HepG2 (cell line): ENCODE measurements around the gene DOHH. TPM values are rescaled to one million over a fixed set of nuclear protein-coding genes. Genes with fewer than 3 reads are reported as not detected.

ENCODE experiments used
- ATAC-seq: fragments of 200-7000 bp; cut with Tn5 transposase; 3 replicates; pipeline ENCODE4 v1.9.1; 2020; ENCODE audit warnings: mild to moderate bottlenecking, moderate library complexity
- BruUV-seq: library from RNA; stranded (reverse); fragments of 400-500 nt; replicated peaks from 2 replicates; lab custom pipeline; 2021; lab: Mats Ljungman, UMichigan
- CTCF ChIA-PET: fragments of 300-600 bp; formaldehyde crosslinking; extraction: SDS; loops from one replicate; lab custom pipeline; 2021; ENCODE audit warnings: low total read pairs, inconsistent platforms, low intra/inter-chr PET ratio; lab: Yijun Ruan, JAX
- POLR2A ChIA-PET: fragments of 350-600 bp; sonication (Branson Sonifier 250); formaldehyde crosslinking; loops from one replicate; lab custom pipeline; 2020; ENCODE audit warnings: antibody characterized with exemption, inconsistent platforms; lab: Yijun Ruan, JAX
- DNase-seq: peaks from one replicate; pipeline ENCODE4 v3.0.0-alpha.2; 2015; ENCODE audit warnings: low spot score
- FAIRE-seq: peaks from 3 replicates; lab custom pipeline; 2011; peaks lifted over from hg19 to GRCh38; lab: Jason Lieb, UNC
- H2AFZ ChIP-seq: one replicate; pipeline ENCODE4 v1.6.1; 2011; ENCODE audit warnings: low read length, inconsistent platforms
- H3K27ac ChIP-seq: fragments of 300-600 bp; 3 replicates; pipeline ENCODE4 v1.8.0; 2011; ENCODE audit warnings: mixed run types, mild to moderate bottlenecking, mixed read lengths, low read length, inconsistent platforms; ENCODE audit not compliant: insufficient read depth; ENCODE audit errors: extremely low read length
- H3K27me3 ChIP-seq, 2 experiments: fragments of 200-600 bp in 1 of 2; 2 replicates in 1 of 2; 3 replicates in 1 of 2; pipeline versions ENCODE4 v1.6.0 to v1.8.0; 2011; ENCODE audit warnings: low read length in 2 of 2, mild to moderate bottlenecking in 2 of 2, moderate library complexity in 2 of 2, inconsistent platforms in 1 of 2; ENCODE audit not compliant: insufficient read depth in 2 of 2, control insufficient read depth in 1 of 2
- H3K36me3 ChIP-seq, 2 experiments: fragments of 200-600 bp in 1 of 2; replicated peaks in 1 of 2; 2 replicates in 1 of 2; 3 replicates in 1 of 2; pipeline versions ENCODE4 v1.5.1 to v1.8.0; 2011; ENCODE audit warnings: low read length in 2 of 2, inconsistent platforms in 1 of 2; ENCODE audit not compliant: insufficient read depth in 2 of 2, control insufficient read depth in 1 of 2
- H3K4me1 ChIP-seq: 2 replicates; pipeline ENCODE4 v1.5.1; 2012; ENCODE audit warnings: low read length, inconsistent platforms; ENCODE audit not compliant: insufficient read depth
- H3K4me2 ChIP-seq: 2 replicates; pipeline ENCODE4 v1.6.0; 2011; ENCODE audit warnings: low read depth, low read length, inconsistent platforms
- H3K4me3 ChIP-seq, 3 experiments: fragments of 200-600 bp in 1 of 3; sonication (generic), shearing (Covaris generic) in 1 of 3; replicated peaks in 1 of 3; 2 replicates each; pipeline ENCODE4 v1.5.1; 2011 to 2016; ENCODE audit warnings: low read length in 3 of 3, inconsistent platforms in 2 of 3, low read depth in 2 of 3, mild to moderate bottlenecking in 2 of 3, control low read depth in 1 of 3, mixed read lengths in 1 of 3; ENCODE audit not compliant: insufficient read depth in 1 of 3
- H3K79me2 ChIP-seq: one replicate; pipeline ENCODE4 v1.6.1; 2011; ENCODE audit warnings: low read length, inconsistent platforms; ENCODE audit not compliant: insufficient read depth
- H3K9ac ChIP-seq: 2 replicates; pipeline ENCODE4 v1.6.0; 2011; ENCODE audit warnings: mild to moderate bottlenecking, low read depth, low read length, inconsistent platforms; ENCODE audit not compliant: insufficient read depth
- H3K9me3 ChIP-seq: 2 replicates; pipeline ENCODE4 v1.5.1; 2012; ENCODE audit warnings: mild to moderate bottlenecking, low read length
- H4K20me1 ChIP-seq: 2 replicates; pipeline ENCODE4 v1.6.0; 2011; ENCODE audit warnings: inconsistent platforms, mild to moderate bottlenecking, low read length, moderate library complexity; ENCODE audit not compliant: insufficient read depth
- CSRNP2 ChIP-seq: sonication (generic); formaldehyde crosslinking; conservative IDR thresholded peaks from 2 replicates; pipeline ENCODE4 v1.8.0; 2022; ENCODE audit warnings: low read depth, missing genetic modification reagents
- REXO4 ChIP-seq: sonication (generic); formaldehyde crosslinking; IDR thresholded peaks from 2 replicates; pipeline ENCODE4 v1.8.0; 2022; ENCODE audit warnings: missing genetic modification reagents, mild to moderate bottlenecking, borderline replicate concordance
- SCMH1 ChIP-seq: sonication (generic); formaldehyde crosslinking; IDR thresholded peaks from 2 replicates; pipeline ENCODE4 v1.9.0; 2021; ENCODE audit warnings: missing genetic modification reagents, mild to moderate bottlenecking, borderline replicate concordance
- TBX3 ChIP-seq: fragments of 450-650 bp; IDR thresholded peaks from 2 replicates; pipeline ENCODE4 v1.6.1; 2017; ENCODE audit warnings: antibody characterized with exemption, mild to moderate bottlenecking, inconsistent platforms, borderline replicate concordance
- ZBTB40 ChIP-seq, 2 experiments: fragments of 450-650 bp in 1 of 2; sonication (generic) in 1 of 2; formaldehyde crosslinking in 1 of 2; IDR thresholded peaks; 2 replicates each; pipeline versions ENCODE4 v1.6.1 to v1.8.0; 2016 to 2022; ENCODE audit warnings: antibody characterized with exemption in 1 of 2, mild to moderate bottlenecking in 1 of 2, missing genetic modification reagents in 1 of 2
- ZNF460 ChIP-seq: sonication (generic); formaldehyde crosslinking; IDR thresholded peaks from 2 replicates; pipeline ENCODE4 v1.5.1; 2020; ENCODE audit warnings: missing genetic modification reagents, mild to moderate bottlenecking, borderline replicate concordance
- WGBS: methylation state at CpG from one replicate; pipeline ENCODE4 v1.1.6; 2017; ENCODE audit warnings: low lambda C conversion rate; 5-methylcytosine and 5-hydroxymethylcytosine counted together
- in situ Hi-C: cut with HindIII; loops from 2 replicates; pipeline ENCODE4 v1.10.0; 2017; ENCODE audit warnings: low pct_unique_long_range_greater_than_20kb; ENCODE audit not compliant: extremely low pct_ligation_motif_present
- intact Hi-C: fragments of 100-400 bp; cut with micrococcal nuclease; formaldehyde crosslinking; loops from one replicate; pipeline ENCODE4 v1.10.0; 2022; ENCODE audit not compliant: unreplicated experiment
- polyA plus RNA-seq, 8 experiments: library from polyadenylated mRNA; depleted of rRNA in 3 of 8; stranded (reverse) in 7 of 8; unstranded in 1 of 8; fragments of >200 nt; fragmentation: Illumina TruSeq in 4 of 8; extraction: Trizol in 4 of 8; gene quantifications; 2 replicates each; pipeline versions ENCODE4 v1.2.1 to v1.2.3, GENCODE V29; 2011 to 2016; ENCODE audit warnings: low read depth in 4 of 8, missing spikeins in 1 of 8, mixed read lengths in 1 of 8; ENCODE audit not compliant: insufficient read depth in 1 of 8
- total RNA-seq, 5 experiments: library from RNA; depleted of rRNA; stranded (reverse); fragments of >200 nt; fragmentation: Illumina TruSeq; extraction: Trizol; gene quantifications; 2 replicates each; pipeline ENCODE4 v1.2.3, GENCODE V29; 2016; ENCODE audit warnings: low read depth in 1 of 5
- TF ChIP-seq, protein P1 (sequence below): sonication (generic); formaldehyde crosslinking; IDR thresholded peaks from 2 replicates; pipeline ENCODE4 v1.4.0; 2020; ENCODE audit warnings: mild to moderate bottlenecking, missing genetic modification reagents

Gene DOHH
- total and polyA plus RNA-seq, 2 of the 13 experiments (the other 11 are each of a cell fraction or from before 2014, with no cell fraction given), result 3.5 to 13.7 TPM

GRCh38 chr19:3477951-3478350, 22.5 kb downstream of the DOHH start:
- no peak overlapping the region for H3K9ac ChIP-seq
- H3K9me3 ChIP-seq, result no peaks in the 10 kb centered on the region
- H3K36me3 ChIP-seq, result no peaks in the 10 kb centered on the region
- in situ Hi-C loops, result no loop called here
- H3K4me3 ChIP-seq, result no peak overlapping the region
- DNase-seq (no peak), ATAC-seq (no peak), FAIRE-seq (no peak)
- no peak overlapping the region for H3K4me2 ChIP-seq
- ChIA-PET CTCF (no interaction called here), POLR2A (no interaction called here)
- no peaks in the 10 kb centered on the region for H4K20me1 ChIP-seq
- WGBS, result 95% methylated on average over 2 of the region's 2 CpGs
- H2AFZ ChIP-seq, result no peak overlapping the region
- no TSS peak for BruUV-seq
- H3K27me3 ChIP-seq, result no peaks in the 10 kb centered on the region
- H3K79me2 ChIP-seq, result no peaks in the 10 kb centered on the region
- peaks cover 32% of the 10 kb centered on the region for H3K4me1 ChIP-seq
- intact Hi-C loops, result no loop called here
- H3K27ac ChIP-seq, result no peak overlapping the region
- TF ChIP-seq, protein P1, sequence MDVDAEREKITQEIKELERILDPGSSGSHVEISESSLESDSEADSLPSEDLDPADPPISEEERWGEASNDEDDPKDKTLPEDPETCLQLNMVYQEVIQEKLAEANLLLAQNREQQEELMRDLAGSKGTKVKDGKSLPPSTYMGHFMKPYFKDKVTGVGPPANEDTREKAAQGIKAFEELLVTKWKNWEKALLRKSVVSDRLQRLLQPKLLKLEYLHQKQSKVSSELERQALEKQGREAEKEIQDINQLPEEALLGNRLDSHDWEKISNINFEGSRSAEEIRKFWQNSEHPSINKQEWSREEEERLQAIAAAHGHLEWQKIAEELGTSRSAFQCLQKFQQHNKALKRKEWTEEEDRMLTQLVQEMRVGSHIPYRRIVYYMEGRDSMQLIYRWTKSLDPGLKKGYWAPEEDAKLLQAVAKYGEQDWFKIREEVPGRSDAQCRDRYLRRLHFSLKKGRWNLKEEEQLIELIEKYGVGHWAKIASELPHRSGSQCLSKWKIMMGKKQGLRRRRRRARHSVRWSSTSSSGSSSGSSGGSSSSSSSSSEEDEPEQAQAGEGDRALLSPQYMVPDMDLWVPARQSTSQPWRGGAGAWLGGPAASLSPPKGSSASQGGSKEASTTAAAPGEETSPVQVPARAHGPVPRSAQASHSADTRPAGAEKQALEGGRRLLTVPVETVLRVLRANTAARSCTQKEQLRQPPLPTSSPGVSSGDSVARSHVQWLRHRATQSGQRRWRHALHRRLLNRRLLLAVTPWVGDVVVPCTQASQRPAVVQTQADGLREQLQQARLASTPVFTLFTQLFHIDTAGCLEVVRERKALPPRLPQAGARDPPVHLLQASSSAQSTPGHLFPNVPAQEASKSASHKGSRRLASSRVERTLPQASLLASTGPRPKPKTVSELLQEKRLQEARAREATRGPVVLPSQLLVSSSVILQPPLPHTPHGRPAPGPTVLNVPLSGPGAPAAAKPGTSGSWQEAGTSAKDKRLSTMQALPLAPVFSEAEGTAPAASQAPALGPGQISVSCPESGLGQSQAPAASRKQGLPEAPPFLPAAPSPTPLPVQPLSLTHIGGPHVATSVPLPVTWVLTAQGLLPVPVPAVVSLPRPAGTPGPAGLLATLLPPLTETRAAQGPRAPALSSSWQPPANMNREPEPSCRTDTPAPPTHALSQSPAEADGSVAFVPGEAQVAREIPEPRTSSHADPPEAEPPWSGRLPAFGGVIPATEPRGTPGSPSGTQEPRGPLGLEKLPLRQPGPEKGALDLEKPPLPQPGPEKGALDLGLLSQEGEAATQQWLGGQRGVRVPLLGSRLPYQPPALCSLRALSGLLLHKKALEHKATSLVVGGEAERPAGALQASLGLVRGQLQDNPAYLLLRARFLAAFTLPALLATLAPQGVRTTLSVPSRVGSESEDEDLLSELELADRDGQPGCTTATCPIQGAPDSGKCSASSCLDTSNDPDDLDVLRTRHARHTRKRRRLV (CRISPR knock-in tag), result no peak
- TF ChIP-seq SCMH1 (CRISPR knock-in tag), result no peak
- TF ChIP-seq ZNF460 (CRISPR knock-in tag), result no peak
- TF ChIP-seq CSRNP2, result no peak
- TF ChIP-seq ZBTB40 (IDR thresholded peaks at IDR 0.05), result no peak
- no peak for TF ChIP-seq ZBTB40 (CRISPR knock-in tag; IDR thresholded peaks at IDR 0.05)
- no peak for TF ChIP-seq TBX3
- TF ChIP-seq REXO4 (CRISPR knock-in tag), result no peak
